HepG2 (cell line): ENCODE results near the gene ABCC3. TPM values are rescaled to one million over a fixed set of nuclear protein-coding genes. Genes with fewer than 3 reads are reported as not detected.

Experiments used
- BCL6 ChIP-seq: IDR thresholded peaks from 2 replicates; pipeline ENCODE4 v1.6.1; 2016; ENCODE audit warnings: missing genetic modification reagents, missing compliant biosample characterization
- DMTF1 ChIP-seq: sonication (generic); formaldehyde crosslinking; IDR thresholded peaks from 2 replicates; pipeline ENCODE4 v1.4.0; 2020; ENCODE audit warnings: mild to moderate bottlenecking, missing genetic modification reagents
- FIP1L1 ChIP-seq: fragments of 200-400 bp; formaldehyde crosslinking; IDR thresholded peaks from 2 replicates; pipeline ENCODE4 v1.6.1; 2018; ENCODE audit warnings: low read depth, mild to moderate bottlenecking, low read length, moderate library complexity, borderline replicate concordance; ENCODE audit not compliant: insufficient read depth
- FOXO1 ChIP-seq: sonication (generic); formaldehyde crosslinking; IDR thresholded peaks from 2 replicates; pipeline ENCODE4 v1.4.0; 2020; ENCODE audit warnings: missing genetic modification reagents
- HMGXB4 ChIP-seq, 2 experiments: sonication (generic) in 1 of 2; formaldehyde crosslinking in 1 of 2; IDR thresholded peaks; 2 replicates each; pipeline versions ENCODE4 v1.4.0 to v1.6.1; 2018 to 2020; ENCODE audit warnings: missing genetic modification reagents in 2 of 2, borderline replicate concordance in 1 of 2, low read depth in 1 of 2, mild to moderate bottlenecking in 1 of 2, missing biosample characterization in 1 of 2
- MBD4 ChIP-seq: IDR thresholded peaks from 2 replicates; pipeline ENCODE4 v1.6.1; 2012; ENCODE audit warnings: low read length, inconsistent platforms, borderline replicate concordance
- MIER2 ChIP-seq: IDR thresholded peaks from 2 replicates; pipeline ENCODE4 v1.6.1; 2016; ENCODE audit warnings: missing biosample characterization, missing genetic modification reagents
- MLX ChIP-seq: IDR thresholded peaks from 2 replicates; pipeline ENCODE4 v1.6.1; 2016
- NFE2L1 ChIP-seq: sonication (generic); formaldehyde crosslinking; IDR thresholded peaks from 2 replicates; pipeline ENCODE4 v1.4.0; 2020; ENCODE audit warnings: missing genetic modification reagents, mild to moderate bottlenecking, borderline replicate concordance
- NR3C1 ChIP-seq: sonication (generic); formaldehyde crosslinking; IDR thresholded peaks from 2 replicates; pipeline ENCODE4 v1.4.0; 2020; ENCODE audit warnings: missing genetic modification reagents
- PHF21A ChIP-seq: sonication (generic); formaldehyde crosslinking; IDR thresholded peaks from 2 replicates; pipeline ENCODE4 v1.5.0; 2020; ENCODE audit warnings: mild to moderate bottlenecking, missing genetic modification reagents
- SMAD3 ChIP-seq: sonication (generic); formaldehyde crosslinking; IDR thresholded peaks from 2 replicates; pipeline ENCODE4 v1.4.0; 2020; ENCODE audit warnings: missing genetic modification reagents
- THAP9 ChIP-seq: sonication (generic); formaldehyde crosslinking; IDR thresholded peaks from 2 replicates; pipeline ENCODE4; 2020; ENCODE audit warnings: missing genetic modification reagents, mild to moderate bottlenecking, borderline replicate concordance
- THYN1 ChIP-seq: sonication (generic); formaldehyde crosslinking; IDR thresholded peaks from 2 replicates; pipeline ENCODE4 v1.8.1; 2023; ENCODE audit warnings: low read depth, mild to moderate bottlenecking, moderate library complexity, missing genetic modification reagents, borderline replicate concordance
- ZNF362 ChIP-seq: sonication (generic); formaldehyde crosslinking; IDR thresholded peaks from 2 replicates; pipeline ENCODE4 v1.4.0; 2020; ENCODE audit warnings: missing genetic modification reagents, mild to moderate bottlenecking, borderline replicate concordance
- ZNF567 ChIP-seq: sonication (generic); formaldehyde crosslinking; IDR thresholded peaks from 2 replicates; pipeline ENCODE4 v1.8.1; 2023; ENCODE audit warnings: mild to moderate bottlenecking, missing genetic modification reagents, borderline replicate concordance
- ZSCAN12 ChIP-seq: sonication (generic); formaldehyde crosslinking; IDR thresholded peaks from 2 replicates; pipeline ENCODE4 v1.9.0; 2021; ENCODE audit warnings: mild to moderate bottlenecking, missing genetic modification reagents
- ZSCAN20 ChIP-seq: sonication (generic); formaldehyde crosslinking; IDR thresholded peaks from 2 replicates; pipeline ENCODE4 v1.4.0; 2020; ENCODE audit warnings: missing genetic modification reagents, mild to moderate bottlenecking, borderline replicate concordance
- polyA plus RNA-seq, 8 experiments: library from polyadenylated mRNA; depleted of rRNA in 3 of 8; stranded (reverse) in 7 of 8; unstranded in 1 of 8; fragments of >200 nt; fragmentation: Illumina TruSeq in 4 of 8; extraction: Trizol in 4 of 8; gene quantifications; 2 replicates each; pipeline versions ENCODE4 v1.2.1 to v1.2.3, GENCODE V29; 2011 to 2016; ENCODE audit warnings: low read depth in 4 of 8, missing spikeins in 1 of 8, mixed read lengths in 1 of 8; ENCODE audit not compliant: insufficient read depth in 1 of 8
- total RNA-seq, 5 experiments: library from RNA; depleted of rRNA; stranded (reverse); fragments of >200 nt; fragmentation: Illumina TruSeq; extraction: Trizol; gene quantifications; 2 replicates each; pipeline ENCODE4 v1.2.3, GENCODE V29; 2016; ENCODE audit warnings: low read depth in 1 of 5

Gene ABCC3
- total and polyA plus RNA-seq, 2 of the 13 experiments (the other 11 are each of a cell fraction or from before 2014, with no cell fraction given) = 25.2 to 50.7 TPM

- TF ChIP-seq THYN1 (CRISPR knock-in tag) (no peak), SMAD3 (CRISPR knock-in tag) (peak; percentile 92), FOXO1 (CRISPR knock-in tag) (no peak), DMTF1 (CRISPR knock-in tag) (no peak), ZNF567 (0 out of 2 replicates have a peak, but pooled peaks have one; percentile 40), ZNF362 (CRISPR knock-in tag) (peak; percentile 82), HMGXB4 (CRISPR knock-in tag; IDR thresholded peaks at IDR 0.05; ENCODE audit: borderline replicate concordance in 1 of 2, low read depth in 1 of 2) (peak; percentile 4 to 43; a peak in 3 of 4 replicates), NR3C1 (CRISPR knock-in tag) (no peak), BCL6 (CRISPR knock-in tag) (peak; percentile 45), MBD4 (no peak), MIER2 (CRISPR knock-in tag) (no peak), THAP9 (CRISPR knock-in tag) (no peak), ZSCAN20 (0 out of 2 replicates have a peak, but pooled peaks have one; percentile 32), PHF21A (CRISPR knock-in tag) (peak; percentile 72; the same call in 1 of the 2 replicates), FIP1L1 (no peak), ZSCAN12 (no peak), NFE2L1 (no peak), MLX (peak; percentile 94)
Measured at GRCh38 chr17:50635982-50636803, 1.5 kb downstream of the ABCC3 start (continued).
